Measurements from ENCODE around the gene RAPGEF1.

Gene RAPGEF1

DNA sequence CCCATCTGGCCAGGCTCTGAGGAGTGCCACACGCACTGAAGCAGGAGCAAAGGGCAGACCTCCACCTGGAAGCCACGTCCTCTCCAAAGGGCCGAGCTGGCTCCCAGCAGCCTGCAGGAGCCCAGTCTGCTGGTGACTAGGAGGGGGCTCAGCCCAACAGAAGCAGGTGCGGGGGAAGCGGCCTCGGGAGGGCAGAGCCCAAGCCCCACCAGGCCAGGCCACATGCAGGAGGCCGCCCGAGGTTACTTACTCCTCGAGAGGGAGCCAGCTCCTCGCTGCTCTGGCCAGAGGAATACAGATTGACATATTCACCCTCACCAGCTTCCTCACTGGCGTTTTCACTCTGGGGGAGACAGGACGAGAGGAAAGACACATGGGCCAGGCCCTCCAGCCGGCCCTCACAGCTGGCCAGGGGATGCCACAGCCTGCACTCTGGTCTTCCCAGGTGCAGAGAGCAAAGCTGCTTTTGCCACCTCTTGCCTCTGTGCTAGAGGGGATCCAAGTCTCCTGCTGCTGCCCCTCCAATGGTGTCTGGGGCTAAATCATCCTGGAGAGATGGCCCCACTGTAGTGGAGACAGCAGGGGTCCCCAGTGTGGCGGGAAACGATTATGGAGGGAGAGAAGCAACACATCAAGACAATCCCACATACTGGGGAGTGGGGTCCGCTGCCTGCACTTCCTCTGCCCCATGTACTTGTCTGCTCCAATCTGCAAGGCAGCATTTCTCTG lies 136.0 kb downstream of the RAPGEF1 start:
- no peak for TF ChIP-seq CTCF (IDR thresholded peaks at IDR 0.05; ENCODE audit: control extremely low read depth, extremely low read depth, low read depth, missing control alignments)
- ChIA-PET CTCF (interaction anchor here (1.4 to 8.7 kb wide), 3 partner anchors 12 to 254 kb away, joined by 3 to 43 read pairs (median 5); no protein-coding TSS in a partner anchor), POLR2A (interaction anchor here (0.5 to 0.6 kb wide), 2 partner anchors 26 to 28 kb away, joined by 3 read pairs; no protein-coding TSS in a partner anchor)

GRCh38 chr9:131603199-131603598 lies 136.7 kb downstream of the RAPGEF1 start:
- TF ChIP-seq CTCF (IDR thresholded peaks at IDR 0.05; ENCODE audit: control extremely low read depth, extremely low read depth, low read depth, missing control alignments): no peak
- DNase-seq (ENCODE audit: extremely low spot score): no peak
- CTCF ChIA-PET: interaction anchor here (1.7 to 8.7 kb wide), 2 partner anchors 12 to 19 kb away, joined by 5 to 43 read pairs; no protein-coding TSS in a partner anchor
- POLR2A ChIA-PET: interaction anchor here (0.6 kb wide), 1 partner anchor 26 kb away, joined by 3 read pairs; no protein-coding TSS in a partner anchor

More for the DNA sequence above, 136.0 kb downstream of the RAPGEF1 start:
- DNase-seq (ENCODE audit: extremely low spot score): no peak

DNA sequence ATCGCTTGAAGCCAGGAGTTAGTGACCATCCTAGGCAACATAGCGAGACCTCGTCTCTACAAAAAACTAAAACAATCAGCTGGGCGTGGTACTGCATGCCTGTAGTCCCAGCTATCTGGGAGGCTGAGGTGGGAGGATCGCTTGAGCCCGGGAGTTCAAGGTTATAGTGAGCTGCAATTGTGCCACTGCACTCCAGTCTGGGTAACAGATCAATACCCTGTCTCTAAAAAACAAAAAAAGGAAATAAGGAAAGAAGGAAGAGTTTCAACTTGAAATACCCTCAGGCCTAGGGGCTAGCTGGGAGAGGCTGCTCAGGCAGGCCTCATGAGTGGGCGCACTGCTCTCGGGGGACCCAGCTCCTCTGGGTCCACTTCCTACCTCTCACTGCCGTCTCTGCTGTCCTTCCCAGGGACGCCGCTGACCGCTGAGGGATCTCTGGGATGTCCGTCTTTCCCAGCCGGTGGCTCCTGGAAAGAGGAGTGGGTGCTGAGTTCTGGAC lies 138.1 kb downstream of the RAPGEF1 start:
- ChIA-PET POLR2A (interaction anchor here (1.0 kb wide), 1 partner anchor 21 kb away, joined by 9 read pairs; no protein-coding TSS in a partner anchor), CTCF (interaction anchor here (0.8 to 8.7 kb wide), 6 partner anchors 9 to 143 kb away, joined by 3 to 43 read pairs (median 4); no protein-coding TSS in a partner anchor)
- no peak for DNase-seq (ENCODE audit: extremely low spot score)
- no peak for TF ChIP-seq CTCF (IDR thresholded peaks at IDR 0.05; ENCODE audit: control extremely low read depth, extremely low read depth, low read depth, missing control alignments)

DNA sequence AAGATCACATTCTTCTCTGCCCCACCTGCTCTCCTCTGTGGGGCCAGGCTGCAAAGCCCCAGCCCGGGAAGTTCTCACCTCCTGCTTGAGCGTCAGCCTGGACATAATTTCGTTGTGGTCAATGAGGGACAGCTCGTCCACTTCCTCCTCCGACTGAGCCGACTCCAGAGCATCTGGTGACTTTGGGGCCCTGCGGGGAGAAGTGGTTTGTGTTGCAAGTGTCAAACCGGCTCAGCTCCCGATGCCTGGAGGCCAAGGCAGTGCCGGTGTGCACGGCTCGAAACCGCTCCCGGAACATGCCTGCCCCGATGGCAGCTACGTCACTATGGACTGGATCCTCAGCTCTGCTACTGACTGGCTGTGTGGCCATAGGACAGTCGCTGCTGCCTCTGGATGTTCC lies 141.8 kb downstream of the RAPGEF1 start:
- ChIA-PET CTCF (interaction anchor here (0.9 to 1.8 kb wide), 3 partner anchors 20 to 142 kb away, joined by 3 to 7 read pairs (median 5); no protein-coding TSS in a partner anchor), POLR2A (no interaction called here)
- no peak for TF ChIP-seq CTCF (IDR thresholded peaks at IDR 0.05; ENCODE audit: control extremely low read depth, extremely low read depth, low read depth, missing control alignments)
- DNase-seq (ENCODE audit: extremely low spot score): no peak

DNA sequence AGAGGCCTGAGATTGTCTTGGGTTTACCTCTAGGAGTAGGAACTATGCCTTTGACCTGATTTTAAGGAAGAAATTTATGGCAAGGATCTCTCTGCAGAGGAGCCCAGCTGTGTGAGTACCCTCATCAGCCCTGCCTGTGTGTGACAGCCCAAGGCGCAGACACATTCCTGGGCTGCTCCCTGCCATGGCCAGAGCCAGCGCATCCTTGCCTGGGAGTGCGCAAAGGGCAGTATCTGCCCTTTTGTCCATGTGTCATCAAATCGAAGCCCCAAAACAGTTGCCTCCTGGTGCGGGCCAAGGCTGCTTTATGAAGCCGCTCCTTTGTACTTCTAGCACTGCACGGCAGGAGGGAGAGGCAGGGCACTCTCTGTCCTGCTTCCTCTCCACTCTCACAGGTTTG lies 142.6 kb downstream of the RAPGEF1 start:
- ChIA-PET POLR2A (no interaction called here), CTCF (interaction anchor here (0.9 to 1.8 kb wide), 2 partner anchors 142 to 143 kb away, joined by 3 to 7 read pairs; no protein-coding TSS in a partner anchor)
- TF ChIP-seq CTCF (IDR thresholded peaks at IDR 0.05; ENCODE audit: control extremely low read depth, extremely low read depth, low read depth, missing control alignments): no peak
- DNase-seq (ENCODE audit: extremely low spot score): no peak

DNA sequence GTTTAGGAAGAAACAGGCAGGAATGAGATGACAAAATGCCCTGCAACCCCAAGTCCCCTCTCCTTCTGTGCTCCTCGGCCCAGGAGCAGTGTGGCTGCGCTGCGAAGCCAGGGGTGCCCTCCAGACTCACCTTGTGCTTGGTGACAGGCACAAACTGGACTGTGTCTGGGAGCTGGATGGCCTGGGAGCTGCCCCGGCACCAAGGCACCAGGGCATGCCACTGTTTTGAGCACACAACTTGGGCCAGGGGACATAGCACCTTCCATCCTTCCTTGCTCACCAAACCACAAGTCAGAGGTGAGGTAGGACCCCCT lies 143.5 kb downstream of the RAPGEF1 start:
- POLR2A ChIA-PET: no interaction called here

More for the DNA sequence above, 143.5 kb downstream of the RAPGEF1 start:
- DNase-seq (ENCODE audit: extremely low spot score): no peak
- no peak for TF ChIP-seq CTCF (IDR thresholded peaks at IDR 0.05; ENCODE audit: control extremely low read depth, extremely low read depth, low read depth, missing control alignments)
- CTCF ChIA-PET: interaction anchor here (0.9 kb wide), 1 partner anchor 144 kb away, joined by 3 read pairs; no protein-coding TSS in a partner anchor

All from GM10248 (cell line).